ENCODE data around the gene EZH1.
"Not testable (repeated sequence)": the region's sequence is repeated elsewhere in the genome, so short reads cannot be mapped to it uniquely, and the experiment has no call there.

EZH1 gene

DNA sequence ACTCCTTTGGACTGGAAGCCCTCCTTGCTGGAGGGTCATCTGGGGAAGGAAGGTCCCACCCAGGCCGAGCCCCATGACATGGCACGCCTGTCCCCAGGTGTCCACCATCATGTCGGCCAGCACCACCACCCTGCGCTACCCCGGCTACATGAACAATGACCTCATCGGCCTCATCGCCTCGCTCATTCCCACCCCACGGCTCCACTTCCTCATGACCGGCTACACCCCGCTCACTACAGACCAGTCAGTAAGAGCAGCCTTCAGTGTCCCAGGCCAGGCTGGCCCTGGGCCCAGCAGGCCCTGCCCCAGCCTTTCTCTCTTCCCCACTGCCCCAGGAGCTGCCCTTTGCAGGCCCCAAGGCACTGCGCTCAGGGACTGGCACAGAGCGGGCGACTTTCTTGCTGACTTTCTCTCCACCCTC lies 79.2 kb downstream of the EZH1 start:
- no peak for DNase-seq

DNA sequence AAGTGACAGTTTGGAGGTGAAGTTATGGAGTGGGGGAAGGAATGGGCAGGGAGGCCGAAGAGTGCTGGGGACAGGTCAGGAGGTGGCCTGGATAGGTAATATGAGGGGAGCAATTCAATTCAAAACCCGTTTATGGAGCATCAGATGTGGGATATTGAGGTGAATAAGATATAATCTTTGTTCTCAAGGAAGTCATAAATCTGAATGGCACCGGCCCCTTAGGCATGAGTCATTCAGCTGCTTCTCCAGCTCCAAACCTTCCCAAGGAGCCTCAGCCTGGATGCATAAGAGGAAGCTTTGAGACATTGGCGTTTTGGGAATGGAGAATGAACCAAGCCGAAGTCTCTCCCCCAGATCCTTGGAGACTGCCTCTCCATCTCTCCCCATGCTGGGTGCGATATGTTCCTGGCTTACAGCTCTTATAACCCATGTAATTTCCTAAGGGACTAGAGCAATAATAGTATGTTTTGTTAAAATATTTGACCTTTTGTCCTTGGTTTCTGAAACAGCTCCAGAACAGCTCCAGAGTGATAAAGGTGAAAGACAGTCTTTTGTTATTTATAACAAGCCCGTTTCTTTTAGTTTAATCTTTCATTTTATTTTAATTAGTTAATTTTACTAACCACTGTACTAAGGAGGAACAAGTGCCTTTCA lies 84.0 kb downstream of the EZH1 start:
- no peak for DNase-seq

DNA sequence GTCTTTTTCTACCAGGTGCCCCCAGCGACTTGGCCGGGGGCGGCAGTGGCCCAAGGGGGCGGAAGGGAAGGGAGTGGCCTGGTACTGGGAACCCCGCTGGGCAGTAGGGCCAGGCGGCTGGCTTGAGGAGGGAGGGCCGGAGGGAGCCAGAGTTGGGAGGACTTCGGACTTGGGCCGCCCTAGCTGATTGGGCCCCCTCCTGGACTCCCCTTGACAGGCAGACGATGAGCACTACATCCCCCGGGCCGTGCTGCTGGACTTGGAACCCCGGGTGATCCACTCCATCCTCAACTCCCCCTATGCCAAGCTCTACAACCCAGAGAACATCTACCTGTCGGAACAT lies 84.9 kb downstream of the EZH1 start:
- not testable (repeated sequence) for DNase-seq

DNA sequence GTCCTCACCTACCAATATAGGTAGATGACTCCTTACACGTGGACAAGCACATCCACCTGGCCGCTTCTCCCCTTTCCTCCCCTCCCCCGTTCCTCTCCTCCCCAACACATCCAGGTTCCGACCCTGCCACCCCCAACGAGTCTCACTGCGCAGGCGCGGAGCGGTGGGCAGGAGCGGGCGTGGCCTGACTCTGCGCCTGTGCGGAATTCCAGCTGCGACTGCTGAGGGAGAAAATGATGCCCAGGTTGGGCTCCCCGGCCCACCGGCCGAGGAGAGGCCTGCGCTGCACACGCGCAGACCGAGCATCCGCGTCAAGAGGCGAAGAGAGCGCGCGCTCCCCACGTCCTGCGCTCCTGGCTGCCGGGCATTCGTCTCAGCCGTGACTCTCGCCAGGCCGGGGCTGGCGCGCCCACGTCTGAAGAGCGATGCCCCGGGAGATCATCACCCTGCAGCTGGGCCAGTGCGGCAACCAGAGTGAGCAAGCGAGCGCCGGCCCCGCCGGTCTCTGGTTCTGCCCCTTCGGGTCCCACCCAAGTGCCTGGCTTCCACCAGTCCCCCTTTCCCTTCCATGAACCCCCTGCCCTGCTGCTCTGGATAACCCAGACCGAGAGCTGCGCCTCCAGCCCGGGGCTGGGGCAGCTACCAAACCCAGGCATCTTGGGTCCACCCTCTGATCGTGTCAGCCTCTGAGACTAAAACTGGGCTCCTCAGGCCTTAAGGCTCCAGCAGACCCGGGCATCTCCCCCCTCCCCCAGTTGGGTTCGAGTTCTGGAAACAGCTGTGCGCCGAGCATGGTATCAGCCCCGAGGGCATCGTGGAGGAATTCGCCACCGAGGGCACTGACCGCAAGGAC lies 85.5 kb downstream of the EZH1 start, which contains the start of gene TUBG2:
TUBG2 (plus strand) TSS at position 206 of the 853 bp plus-strand sequence; CDS start at position 426, 220 bp downstream.
- DNase-seq = peak; percentile 76 to 79

DNA sequence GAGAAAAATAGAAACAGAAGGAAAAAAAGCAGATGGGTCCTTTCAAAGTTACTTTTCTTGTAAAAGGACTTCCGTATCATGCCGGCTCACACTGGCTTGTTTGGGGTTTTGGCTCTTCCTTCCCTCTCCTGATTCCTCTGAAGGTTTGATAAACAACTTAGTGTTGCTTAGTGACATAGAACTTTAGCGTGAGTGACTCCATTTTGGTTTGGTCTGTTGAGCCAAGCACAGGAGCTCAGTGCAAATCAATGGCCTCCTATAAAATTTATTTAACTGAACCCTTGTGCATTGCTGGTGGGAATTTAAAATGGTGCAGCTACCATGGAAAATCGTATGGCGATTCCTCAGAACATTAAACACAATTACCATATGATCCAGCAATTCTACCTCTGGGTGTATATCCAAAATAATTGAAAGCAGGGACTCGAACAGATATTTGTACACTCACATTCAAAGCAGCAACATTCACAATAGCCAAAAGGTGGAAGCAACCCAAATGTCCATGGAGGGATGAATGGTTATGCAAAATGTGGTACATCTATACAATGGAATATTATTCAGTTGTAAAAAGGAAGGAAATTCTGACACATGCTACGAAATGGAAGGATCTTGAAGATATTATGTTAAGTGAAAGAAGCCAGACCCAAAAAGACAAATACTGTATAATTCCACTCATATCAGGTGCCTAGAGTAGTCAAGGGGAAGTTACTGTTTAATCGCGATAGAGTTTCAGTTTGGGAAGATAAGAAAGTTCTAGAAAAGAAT lies 86.8 kb downstream of the EZH1 start:
- DNase-seq = no peak

DNA sequence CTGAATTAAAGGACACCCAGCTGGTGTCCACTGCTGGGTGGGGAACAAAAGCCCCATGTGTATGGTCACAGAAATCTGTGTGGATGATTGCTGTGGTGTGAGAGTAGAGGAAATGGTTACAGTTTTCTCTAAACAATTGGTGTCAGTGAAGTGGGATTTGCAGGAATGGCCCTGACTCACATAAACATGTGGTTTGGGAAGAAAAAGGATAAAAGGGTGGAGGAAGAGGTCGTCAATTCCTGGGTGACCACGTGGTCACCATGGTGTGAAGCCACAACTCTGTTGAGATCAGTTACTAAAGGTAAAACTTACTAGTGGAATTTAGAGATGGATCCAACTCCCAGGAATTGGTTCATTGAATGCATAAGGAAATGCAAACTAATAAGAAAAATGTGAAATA lies 89.3 kb downstream of the EZH1 start:
- no peak for DNase-seq

DNA sequence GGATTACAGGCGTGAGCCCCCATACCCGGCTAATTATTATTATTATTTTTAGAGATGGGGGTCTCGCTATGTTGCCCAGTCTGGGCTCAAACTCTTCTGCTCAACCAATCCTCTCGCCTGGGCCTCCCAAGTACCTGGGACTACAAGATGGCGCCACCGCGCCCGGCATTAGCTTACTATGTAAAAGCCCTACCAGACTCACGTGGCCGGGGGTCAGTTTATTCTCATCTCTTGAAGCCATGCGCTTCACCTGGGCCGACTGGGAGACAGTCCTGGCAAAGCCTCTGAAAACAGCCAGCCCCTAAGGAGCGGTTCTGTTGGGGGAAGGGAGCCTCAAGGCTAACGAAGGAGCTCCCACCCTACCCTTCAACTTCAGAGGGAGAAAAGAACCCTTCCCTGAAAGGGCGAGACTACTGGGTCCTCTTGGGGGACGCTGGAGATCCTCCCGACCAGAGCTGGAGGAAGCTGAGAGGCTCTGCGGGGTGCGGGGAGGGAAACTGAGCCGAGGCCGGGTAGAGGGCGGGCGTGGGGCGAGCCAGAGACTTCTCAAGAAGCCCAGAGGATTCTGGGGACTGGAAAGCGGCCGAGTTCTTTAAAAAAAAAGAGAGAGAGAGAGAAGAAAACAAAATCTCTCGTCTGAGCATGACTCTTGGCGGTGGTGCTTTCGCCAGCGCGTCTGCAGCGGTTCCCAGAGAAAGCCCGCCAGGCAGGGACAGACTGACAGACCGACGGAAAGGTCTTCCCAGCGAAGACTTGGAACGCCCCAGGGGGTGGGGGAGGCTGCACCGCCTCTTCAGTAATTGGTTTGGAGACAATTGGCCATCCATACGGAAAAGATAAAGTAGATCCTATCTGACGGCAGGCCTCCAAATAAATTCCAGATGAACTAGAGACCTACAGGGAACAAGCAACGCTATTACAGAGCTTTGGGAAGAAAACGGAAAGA lies 91.4 kb downstream of the EZH1 start:
- no peak for DNase-seq

DNA sequence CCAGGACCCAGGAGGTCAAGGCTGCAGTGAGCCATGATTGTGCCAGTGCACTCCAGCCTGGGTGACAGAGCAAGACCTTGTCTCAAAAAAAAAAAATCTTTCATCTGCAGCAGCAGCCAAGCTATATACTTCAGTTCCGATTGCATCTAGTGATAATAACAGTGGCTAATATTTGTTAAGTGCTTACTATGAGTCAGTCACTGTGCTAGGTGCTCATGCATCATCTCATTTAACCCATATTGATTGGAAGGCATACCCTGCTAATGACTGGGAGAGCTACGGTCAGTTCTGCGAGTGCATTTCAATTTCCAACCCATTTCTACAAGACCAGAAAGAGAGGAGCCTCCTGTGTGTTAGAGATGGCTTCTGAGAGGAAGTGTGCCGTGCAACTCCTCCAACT lies 93.4 kb downstream of the EZH1 start:
- DNase-seq = no peak

Data from activated CD4-positive, alpha-beta T cell treated with anti-CD3 and anti-CD28 coated beads for 4 hours (primary cell).